ENCODE measurements around the gene ALB.

The ALB gene

GRCh38 chr4:73415807-73416238 lies 11.7 kb downstream of the ALB start:
- Histone ChIP-seq H3F3A (ENCODE audit: insufficient read depth, low read length) (no peaks in the 10 kb centered on the region), H4K20me1 (ENCODE audit: insufficient read depth, low read length) (no peaks in the 10 kb centered on the region; the same call in 1 of the 2 replicates), H3K4me2 (ENCODE audit: low read length) (no peak overlapping the region), H3K36me3 (ENCODE audit: insufficient read depth, low read length) (no peaks in the 10 kb centered on the region), H3K4me3 (ENCODE audit: low read depth, low read length, poor library complexity, severe bottlenecking) (no peak overlapping the region), H3K9me2 (ENCODE audit: low read depth, low read length) (no peaks in the 10 kb centered on the region), H3K27me3 (ENCODE audit: insufficient read depth, low read length) (no peaks in the 10 kb centered on the region), H3K9me3 (ENCODE audit: low read length) (no peaks in the 10 kb centered on the region), H3K79me2 (ENCODE audit: insufficient read depth, low read length) (no peaks in the 10 kb centered on the region), H2AFZ (ENCODE audit: low read length) (no peak overlapping the region), H3K4me1 (ENCODE audit: insufficient read depth, low read length, severe bottlenecking) (no peaks in the 10 kb centered on the region), H3K27ac (ENCODE audit: low read depth, low read length, poor library complexity, severe bottlenecking) (no peak overlapping the region), H3K9ac (ENCODE audit: low read length) (no peak overlapping the region)
- TF ChIP-seq CTCF (IDR thresholded peaks at IDR 0.05; ENCODE audit: low read length) (no peak), EZH2 (IDR thresholded peaks at IDR 0.05; ENCODE audit: borderline replicate concordance, low read length) (no peak)

- no peaks in the 10 kb centered on the region for H3K27me3 ChIP-seq (ENCODE audit: insufficient read depth, low read length)
- H3K36me3 ChIP-seq (ENCODE audit: insufficient read depth, low read length), result no peaks in the 10 kb centered on the region
- no peaks in the 10 kb centered on the region for H3F3A ChIP-seq (ENCODE audit: insufficient read depth, low read length)
- H3K79me2 ChIP-seq (ENCODE audit: insufficient read depth, low read length), result no peaks in the 10 kb centered on the region
- no peak overlapping the region for H3K4me2 ChIP-seq (ENCODE audit: low read length)
- H3K9me3 ChIP-seq (ENCODE audit: low read length), result no peaks in the 10 kb centered on the region
- no peak for TF ChIP-seq CTCF (IDR thresholded peaks at IDR 0.05; ENCODE audit: low read length)
- no peak for TF ChIP-seq EZH2 (IDR thresholded peaks at IDR 0.05; ENCODE audit: borderline replicate concordance, low read length)
- H3K4me1 ChIP-seq (ENCODE audit: insufficient read depth, low read length, severe bottlenecking), result no peaks in the 10 kb centered on the region
- H4K20me1 ChIP-seq (ENCODE audit: insufficient read depth, low read length), result no peaks in the 10 kb centered on the region
- no peak overlapping the region for H3K27ac ChIP-seq (ENCODE audit: low read depth, low read length, poor library complexity, severe bottlenecking)
- no peak overlapping the region for H3K4me3 ChIP-seq (ENCODE audit: low read depth, low read length, poor library complexity, severe bottlenecking)
- H2AFZ ChIP-seq (ENCODE audit: low read length), result no peak overlapping the region
- H3K9me2 ChIP-seq (ENCODE audit: low read depth, low read length), result no peaks in the 10 kb centered on the region
- H3K9ac ChIP-seq (ENCODE audit: low read length), result no peak overlapping the region
Measured at GRCh38 chr4:73416423-73417087, 12.5 kb downstream of the ALB start.

- H3K79me2 ChIP-seq (ENCODE audit: insufficient read depth, low read length), result no peaks in the 10 kb centered on the region
- no peak overlapping the region for H3K9ac ChIP-seq (ENCODE audit: low read length)
- H2AFZ ChIP-seq (ENCODE audit: low read length), result no peak overlapping the region
- no peak for TF ChIP-seq CTCF (IDR thresholded peaks at IDR 0.05; ENCODE audit: low read length)
- no peak for TF ChIP-seq EZH2 (IDR thresholded peaks at IDR 0.05; ENCODE audit: borderline replicate concordance, low read length)
- no peak overlapping the region for H3K4me3 ChIP-seq (ENCODE audit: low read depth, low read length, poor library complexity, severe bottlenecking)
- no peaks in the 10 kb centered on the region for H3K9me3 ChIP-seq (ENCODE audit: low read length)
- H3K4me1 ChIP-seq (ENCODE audit: insufficient read depth, low read length, severe bottlenecking), result no peaks in the 10 kb centered on the region
- H3K36me3 ChIP-seq (ENCODE audit: insufficient read depth, low read length), result no peaks in the 10 kb centered on the region
- no peak overlapping the region for H3K27ac ChIP-seq (ENCODE audit: low read depth, low read length, poor library complexity, severe bottlenecking)
- no peaks in the 10 kb centered on the region for H3K9me2 ChIP-seq (ENCODE audit: low read depth, low read length)
- H3K4me2 ChIP-seq (ENCODE audit: low read length), result no peak overlapping the region
- no peaks in the 10 kb centered on the region for H3K27me3 ChIP-seq (ENCODE audit: insufficient read depth, low read length)
- H4K20me1 ChIP-seq (ENCODE audit: insufficient read depth, low read length), result no peaks in the 10 kb centered on the region
- no peaks in the 10 kb centered on the region for H3F3A ChIP-seq (ENCODE audit: insufficient read depth, low read length)
Measured at GRCh38 chr4:73417342-73417741, 13.3 kb downstream of the ALB start.
